Epithelial cell of proximal tubule (primary cell): ENCODE data around the gene PRR36. TPM values are rescaled to one million over a fixed set of nuclear protein-coding genes. Genes with fewer than 3 reads are reported as not detected.

Experiments
- DNase-seq: peaks from one replicate; pipeline ENCODE4 v3.0.0-alpha.2; 2011; ENCODE audit warnings: low read depth
- H3K4me3 ChIP-seq: 2 replicates; pipeline ENCODE4 v1.5.1; 2011; ENCODE audit warnings: low read depth, mild to moderate bottlenecking, low read length
- CTCF ChIP-seq: conservative IDR thresholded peaks from 2 replicates; pipeline ENCODE4 v1.5.1; 2012; ENCODE audit warnings: low read depth, mild to moderate bottlenecking, low read length
- total RNA-seq: library from RNA; depleted of rRNA; stranded (reverse); fragments of >200 nt; gene quantifications from 2 replicates; pipeline ENCODE4 v1.2.3, GENCODE V29; 2015

PRR36 gene
- total RNA-seq, 1 donor from 2014 or later = 0.81 TPM

GRCh38 chr19:7912144-7912696 lies 38.0 kb upstream of the PRR36 start:
- DNase-seq = no peak
- TF ChIP-seq CTCF = no peak
- H3K4me3 ChIP-seq = no peak overlapping the region

DNA sequence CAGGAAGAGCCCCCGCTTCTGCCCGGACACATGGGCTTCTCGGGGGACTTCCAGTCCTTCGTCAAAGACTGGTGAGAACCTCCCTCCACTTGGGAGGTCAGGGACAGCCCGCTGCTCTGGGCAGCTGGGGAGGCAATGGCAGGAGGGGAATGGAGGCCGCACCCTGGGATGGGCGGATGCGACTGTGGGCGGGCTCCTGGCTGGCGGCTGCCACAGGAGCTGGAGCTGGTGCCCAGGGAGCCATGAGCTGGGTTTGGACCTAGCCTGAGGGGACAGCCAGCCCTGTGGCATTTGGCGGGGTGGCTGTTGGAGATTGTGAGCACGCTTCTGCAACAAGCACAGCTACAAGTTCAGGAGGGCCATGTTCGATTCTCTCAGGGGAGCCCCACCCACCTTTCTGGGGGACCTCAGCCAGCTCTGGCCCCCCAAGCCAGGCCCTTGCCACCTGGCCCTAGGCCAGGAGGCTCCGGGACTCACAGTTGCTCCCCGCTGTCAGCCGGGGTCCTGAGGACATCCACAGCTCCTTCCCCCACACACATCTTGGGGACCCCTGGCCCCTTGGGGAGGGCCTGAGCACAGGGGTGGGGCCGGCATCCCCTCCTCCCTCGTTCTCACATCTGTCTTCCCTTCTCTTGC lies 37.4 kb upstream of the PRR36 start:
- TF ChIP-seq CTCF = no peak
- no peak overlapping the region for H3K4me3 ChIP-seq
- DNase-seq = no peak

DNA sequence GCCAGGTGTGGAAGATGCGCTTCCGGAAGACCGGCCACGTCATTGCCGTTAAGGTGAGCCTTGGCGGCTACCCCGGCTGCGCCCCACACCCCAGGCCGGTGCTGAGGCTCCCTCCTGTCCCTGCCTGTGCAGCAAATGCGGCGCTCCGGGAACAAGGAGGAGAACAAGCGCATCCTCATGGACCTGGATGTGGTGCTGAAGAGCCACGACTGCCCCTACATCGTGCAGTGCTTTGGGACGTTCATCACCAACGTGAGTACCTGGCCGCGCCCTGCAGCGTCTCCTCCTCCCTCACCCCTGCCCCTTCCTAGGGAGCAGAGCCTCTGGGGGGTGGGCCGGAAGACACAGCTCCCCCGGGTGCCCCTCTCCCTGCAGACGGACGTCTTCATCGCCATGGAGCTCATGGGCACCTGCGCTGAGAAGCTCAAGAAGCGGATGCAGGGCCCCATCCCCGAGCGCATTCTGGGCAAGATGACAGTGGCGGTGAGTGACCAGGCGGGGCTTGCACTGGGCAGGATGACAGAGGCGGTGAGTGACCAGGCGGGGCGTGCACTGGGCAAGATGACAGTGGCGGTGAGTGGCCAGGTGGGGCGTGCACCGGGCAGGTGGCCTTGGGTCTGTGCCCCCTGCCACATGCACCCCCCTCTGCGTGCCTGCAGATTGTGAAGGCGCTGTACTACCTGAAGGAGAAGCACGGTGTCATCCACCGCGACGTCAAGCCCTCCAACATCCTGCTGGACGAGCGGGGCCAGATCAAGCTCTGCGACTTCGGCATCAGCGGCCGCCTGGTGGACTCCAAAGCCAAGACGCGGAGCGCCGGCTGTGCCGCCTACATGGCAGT lies 36.4 kb upstream of the PRR36 start:
- TF ChIP-seq CTCF = no peak
- no peak for DNase-seq
- no peak overlapping the region for H3K4me3 ChIP-seq

GRCh38 chr19:7909471-7910067 lies 35.4 kb upstream of the PRR36 start:
- no peak overlapping the region for H3K4me3 ChIP-seq
- DNase-seq = no peak
- no peak for TF ChIP-seq CTCF

DNA sequence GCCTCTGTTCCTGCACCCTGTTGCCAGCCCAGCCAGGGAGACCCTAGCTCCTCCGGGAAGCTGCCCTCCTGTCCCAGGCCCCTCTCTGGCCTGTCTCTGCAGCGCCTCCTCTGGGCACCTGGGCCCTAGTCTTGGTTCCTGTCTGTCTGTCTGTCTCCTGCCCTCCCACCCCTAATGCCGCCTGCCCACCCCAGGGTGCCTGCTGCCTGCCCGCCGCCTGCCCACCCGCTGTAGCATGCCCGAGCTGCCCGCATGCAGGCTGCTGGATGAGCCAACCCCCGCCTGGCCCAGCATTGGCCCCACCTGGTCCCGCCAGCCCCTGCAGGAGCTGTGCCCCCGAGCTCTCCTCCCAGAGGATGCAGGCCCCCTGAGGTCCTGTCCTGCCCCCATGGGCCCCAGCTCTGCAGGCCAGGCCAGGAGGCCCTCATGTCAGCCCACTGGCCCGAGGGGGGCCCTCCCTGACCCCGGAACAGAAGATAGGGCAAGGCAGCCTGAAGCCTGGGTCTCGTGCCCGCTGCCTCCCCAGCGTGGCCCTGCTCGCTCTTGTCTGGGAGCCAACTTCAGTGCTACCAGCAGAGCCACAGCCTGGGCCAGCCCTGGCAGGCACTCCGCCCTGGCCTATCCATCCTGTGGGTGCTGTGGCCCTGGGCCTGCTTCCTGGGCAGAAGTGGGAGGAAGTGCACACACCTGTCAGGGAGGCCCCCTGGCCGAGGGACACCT lies 34.7 kb upstream of the PRR36 start:
- TF ChIP-seq CTCF = peak; percentile 12
- no peak overlapping the region for H3K4me3 ChIP-seq
- DNase-seq = no peak

DNA sequence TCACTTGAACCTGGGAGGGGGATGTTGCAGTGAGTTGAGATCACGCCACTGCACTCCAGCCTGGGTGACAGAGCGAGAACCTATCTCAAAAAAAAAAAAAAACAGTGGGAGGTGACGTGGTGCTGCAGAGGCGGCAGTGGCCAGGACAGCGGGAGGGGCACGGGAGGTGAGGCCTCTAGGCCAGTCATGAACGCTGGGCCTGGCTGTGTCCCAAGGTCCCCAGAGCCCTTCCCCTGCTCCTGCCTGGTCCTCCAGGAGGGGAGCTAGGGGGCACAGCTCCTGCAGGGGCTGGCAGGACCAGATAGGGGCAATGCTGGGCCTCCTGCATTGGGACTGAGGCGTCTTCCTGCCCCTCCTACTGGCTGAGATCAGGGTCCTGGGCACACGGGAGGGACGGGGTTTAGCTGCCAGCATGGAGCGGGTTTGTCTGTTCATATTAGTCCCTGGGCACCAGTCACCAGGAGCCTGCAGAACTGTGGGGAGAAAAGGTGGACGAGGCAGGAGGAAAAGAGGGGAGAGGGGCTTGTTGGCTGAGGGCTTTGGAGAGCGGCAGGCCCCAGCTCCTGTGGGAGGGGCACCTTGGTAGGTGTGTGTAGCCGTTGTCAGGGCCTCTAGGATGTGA lies 34.0 kb upstream of the PRR36 start:
- no peak overlapping the region for H3K4me3 ChIP-seq
- no peak for TF ChIP-seq CTCF
- DNase-seq = no peak
